Thyroid gland (tissue), 4 donors: ENCODE measurements around the gene SEMA3C. TPM values are rescaled to one million over a fixed set of nuclear protein-coding genes. Genes with fewer than 3 reads are reported as not detected.

ENCODE experiments used
- DNase-seq, 2 donors: peaks; one replicate each; pipeline ENCODE4 v3.0.0-alpha.2; 2019
- H3K27ac ChIP-seq, 3 donors: fragments of 200-600 bp; sonication (generic); 1 replicate in 2 of 3; 2 replicates in 1 of 3; pipeline ENCODE4 v1.5.1; 2016 to 2019; ENCODE audit warnings: mild to moderate bottlenecking in 1 of 3, moderate library complexity in 1 of 3
- H3K27me3 ChIP-seq: fragments of 200-600 bp; sonication (generic); one replicate; pipeline ENCODE4 v1.5.1; 2019
- H3K36me3 ChIP-seq, 2 donors: fragments of 200-600 bp; sonication (generic); one replicate each; pipeline ENCODE4 v1.5.1; 2016 to 2019
- H3K4me1 ChIP-seq, 2 donors: fragments of 200-600 bp; sonication (generic); one replicate each; pipeline ENCODE4 v1.5.1; 2017 to 2019
- H3K4me3 ChIP-seq, 3 donors: fragments of 200-600 bp; sonication (generic); replicated peaks in 1 of 3; 1 replicate in 2 of 3; 2 replicates in 1 of 3; pipeline ENCODE4 v1.5.1; 2016; ENCODE audit warnings: mild to moderate bottlenecking in 1 of 3
- H3K9me3 ChIP-seq: fragments of 200-600 bp; sonication (generic); one replicate; pipeline ENCODE4 v1.5.1; 2017
- CTCF ChIP-seq, 6 experiments: fragments of 200-600 bp in 3 of 6; fragments of 450-650 bp in 3 of 6; sonication (generic) in 3 of 6; IDR thresholded peaks; one replicate each; pipeline ENCODE4 v1.5.1; 2016 to 2019; ENCODE audit warnings: antibody characterized with exemption in 6 of 6, mild to moderate bottlenecking in 2 of 6, inconsistent platforms in 1 of 6, moderate library complexity in 1 of 6
- POLR2A ChIP-seq, 2 donors: fragments of 450-650 bp; IDR thresholded peaks; one replicate each; pipeline ENCODE4 v1.6.1; 2017; ENCODE audit warnings: antibody characterized with exemption in 2 of 2, mild to moderate bottlenecking in 2 of 2, moderate library complexity in 1 of 2
- WGBS, 2 donors: methylation state at CpG; one replicate each; pipeline ENCODE4 v1.1.5; 2017; 5-methylcytosine and 5-hydroxymethylcytosine counted together
- intact Hi-C: fragments of 100-400 bp; cut with DNase I; formaldehyde crosslinking; loops from one replicate; pipeline ENCODE4 v1.15.1; 2023
- total RNA-seq, 4 donors: library from RNA; depleted of rRNA; stranded (reverse); fragments of >200 nt; gene quantifications; one replicate each; pipeline ENCODE4 v1.2.3, GENCODE V29; 2016

Gene SEMA3C
- total RNA-seq, 4 donors from 2014 or later: 4.0 to 24.0 (median 7.1) TPM

- H3K9me3 ChIP-seq: no peaks in the 10 kb centered on the region
- intact Hi-C loops: no loop called here
- TF ChIP-seq POLR2A (IDR thresholded peaks at IDR 0.05) (no peak), CTCF (IDR thresholded peaks at IDR 0.05) (no peak)
- H3K27me3 ChIP-seq: no peaks in the 10 kb centered on the region
- no peak overlapping the region for H3K27ac ChIP-seq
- WGBS, 2 donors: 81 to 86% methylated on average over 4 of the region's 4 CpGs
- no peak for DNase-seq
- no peak overlapping the region for H3K4me3 ChIP-seq
- no peaks in the 10 kb centered on the region for H3K36me3 ChIP-seq
- H3K4me1 ChIP-seq: no peaks in the 10 kb centered on the region
Observed at GRCh38 chr7:80790877-80791276, 128.0 kb downstream of the SEMA3C start.

DNA sequence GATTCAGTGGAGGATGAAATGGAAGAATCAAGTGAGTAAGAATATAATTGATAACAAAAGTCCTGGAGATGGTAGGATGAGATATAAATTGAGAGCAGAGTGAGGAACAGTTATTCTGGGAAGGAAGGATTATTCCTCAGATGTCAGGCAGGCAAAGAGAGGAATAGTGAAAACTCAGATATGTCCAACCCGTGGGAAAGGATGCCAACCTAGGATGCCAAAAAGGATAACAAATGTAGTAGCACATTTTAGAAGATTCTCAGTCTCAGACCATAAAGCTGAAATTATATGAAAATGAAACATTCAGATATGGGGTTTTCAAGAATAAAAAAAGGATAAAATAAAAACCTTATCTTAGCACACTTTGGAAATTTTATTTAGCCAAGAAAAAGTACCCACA lies 131.1 kb downstream of the SEMA3C start:
- no peaks in the 10 kb centered on the region for H3K4me1 ChIP-seq
- no peaks in the 10 kb centered on the region for H3K36me3 ChIP-seq
- H3K4me3 ChIP-seq: no peak overlapping the region
- no peak for TF ChIP-seq CTCF (IDR thresholded peaks at IDR 0.05)
- no peak for TF ChIP-seq POLR2A (IDR thresholded peaks at IDR 0.05)
- no peaks in the 10 kb centered on the region for H3K9me3 ChIP-seq
- no peak for DNase-seq
- WGBS, 2 donors: 80 to 89% methylated on average over 1 of the region's 1 CpG
- H3K27ac ChIP-seq: no peak overlapping the region
- intact Hi-C loops: no loop called here
- no peaks in the 10 kb centered on the region for H3K27me3 ChIP-seq

DNA sequence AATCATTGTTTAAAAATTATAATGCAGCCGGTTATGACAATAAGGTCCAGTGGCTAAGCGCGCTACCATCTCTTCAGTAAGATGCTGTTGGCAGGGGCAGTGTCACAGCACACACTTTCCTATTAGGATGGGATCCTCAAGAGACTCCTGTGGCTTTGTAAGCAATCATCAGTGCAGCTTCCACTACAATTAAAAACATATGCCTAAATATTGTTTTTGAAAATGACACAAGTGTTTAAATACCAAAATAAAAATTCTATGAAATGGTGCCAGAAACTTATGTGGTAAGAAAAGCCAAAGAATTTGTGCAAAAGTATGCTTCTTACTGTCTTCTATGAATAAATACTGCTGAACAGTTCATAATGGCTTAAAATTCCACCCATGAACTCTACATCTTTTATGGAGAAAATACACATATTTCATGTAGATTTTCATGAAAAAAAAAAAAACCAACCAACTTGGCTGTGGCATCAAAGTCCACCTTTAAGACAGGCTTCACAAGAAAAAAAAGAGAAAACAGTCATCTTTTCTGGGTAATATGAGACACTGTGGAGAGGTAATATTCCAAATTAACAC lies 132.8 kb downstream of the SEMA3C start:
- peaks cover 7 to 8% of the 10 kb centered on the region in 2 donors for H3K4me1 ChIP-seq
- no peak overlapping the region for H3K27ac ChIP-seq
- no peak for DNase-seq
- no peaks in the 10 kb centered on the region for H3K36me3 ChIP-seq
- intact Hi-C loops: no loop called here
- WGBS, 2 donors: 87% methylated on average over 3 of the region's 3 CpGs
- no peaks in the 10 kb centered on the region for H3K9me3 ChIP-seq
- no peak for TF ChIP-seq CTCF (IDR thresholded peaks at IDR 0.05)
- TF ChIP-seq POLR2A (IDR thresholded peaks at IDR 0.05): no peak
- H3K27me3 ChIP-seq: no peaks in the 10 kb centered on the region
- H3K4me3 ChIP-seq: no peak overlapping the region

- H3K36me3 ChIP-seq: no peaks in the 10 kb centered on the region
- DNase-seq: no peak
- TF ChIP-seq CTCF (IDR thresholded peaks at IDR 0.05) (no peak), POLR2A (IDR thresholded peaks at IDR 0.05) (no peak)
- peaks cover 8 to 14% of the 10 kb centered on the region in 2 donors for H3K4me1 ChIP-seq
- intact Hi-C loops: no loop called here
- H3K4me3 ChIP-seq: no peak overlapping the region
- no peak overlapping the region for H3K27ac ChIP-seq
- H3K9me3 ChIP-seq: no peaks in the 10 kb centered on the region
- no peaks in the 10 kb centered on the region for H3K27me3 ChIP-seq
Observed at GRCh38 chr7:80785276-80785675, 133.6 kb downstream of the SEMA3C start.

DNA sequence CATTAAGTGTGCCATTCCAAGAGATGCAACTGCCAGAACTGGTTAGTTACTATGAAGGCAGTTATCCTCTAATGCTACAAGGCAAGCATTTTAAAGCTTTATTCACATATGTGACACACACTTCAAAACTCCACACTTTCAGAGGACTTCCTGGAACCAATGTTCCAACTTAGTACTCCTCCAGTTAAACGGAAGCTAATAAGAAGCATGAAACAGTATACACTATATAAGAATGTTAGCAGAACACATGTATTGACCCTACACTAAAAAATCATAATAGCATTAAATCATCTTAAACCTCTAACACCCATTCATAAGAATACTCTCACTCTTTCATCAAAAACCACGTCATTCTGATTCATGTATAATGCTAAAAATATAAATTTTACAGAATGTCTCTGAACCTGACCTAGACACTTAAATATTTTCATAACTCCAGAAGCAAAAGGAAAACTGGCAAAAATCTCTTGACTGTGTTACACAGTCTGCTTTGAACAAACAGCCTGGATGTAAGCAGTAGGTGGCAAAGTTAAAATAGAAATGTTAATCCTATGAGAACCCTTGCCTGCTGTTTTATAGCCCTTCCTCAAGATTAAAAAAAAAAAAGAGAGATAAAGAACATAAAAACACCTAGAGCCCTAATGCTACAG lies 135.0 kb downstream of the SEMA3C start:
- Histone ChIP-seq H3K4me1 (peaks cover 8 to 14% of the 10 kb centered on the region in 2 donors), H3K36me3 (no peaks in the 10 kb centered on the region), H3K27ac (no peak overlapping the region), H3K27me3 (no peaks in the 10 kb centered on the region), H3K9me3 (no peaks in the 10 kb centered on the region), H3K4me3 (no peak overlapping the region)
- TF ChIP-seq CTCF (IDR thresholded peaks at IDR 0.05) (no peak), POLR2A (IDR thresholded peaks at IDR 0.05) (no peak)
- intact Hi-C loops: no loop called here
- WGBS, 2 donors: 76 to 87% methylated on average over 2 of the region's 2 CpGs
- no peak for DNase-seq
